Suprapubic skin (tissue), 4 donors: Measurements from ENCODE around the gene UBR3.

Experiments used
- CTCF ChIP-seq, 2 donors: fragments of 200-600 bp in 1 of 2; fragments of 450-650 bp in 1 of 2; sonication (generic) in 1 of 2; IDR thresholded peaks; one replicate each; pipeline ENCODE4 v1.5.1; 2016 to 2019; ENCODE audit warnings: antibody characterized with exemption in 2 of 2, mild to moderate bottlenecking in 1 of 2, moderate library complexity in 1 of 2
- POLR2A ChIP-seq, 2 donors: fragments of 450-650 bp; IDR thresholded peaks; one replicate each; pipeline ENCODE4 v1.6.1; 2017; ENCODE audit warnings: antibody characterized with exemption in 2 of 2, mild to moderate bottlenecking in 2 of 2, moderate library complexity in 2 of 2
- POLR2AphosphoS5 ChIP-seq, 3 donors: sonication (generic); formaldehyde crosslinking; IDR thresholded peaks; one replicate each; pipeline ENCODE4 v1.6.1; 2017; ENCODE audit warnings: antibody characterized with exemption in 3 of 3

GRCh38 chr2:169828141-169828811 lies 1.0 kb downstream of the UBR3 start:
- TF ChIP-seq POLR2A (IDR thresholded peaks at IDR 0.05), result no peak
- TF ChIP-seq CTCF (IDR thresholded peaks at IDR 0.05), result no peak
- TF ChIP-seq POLR2AphosphoS5 (IDR thresholded peaks at IDR 0.05), result no peak
